ENCODE results near the gene CARD11.

DNA sequence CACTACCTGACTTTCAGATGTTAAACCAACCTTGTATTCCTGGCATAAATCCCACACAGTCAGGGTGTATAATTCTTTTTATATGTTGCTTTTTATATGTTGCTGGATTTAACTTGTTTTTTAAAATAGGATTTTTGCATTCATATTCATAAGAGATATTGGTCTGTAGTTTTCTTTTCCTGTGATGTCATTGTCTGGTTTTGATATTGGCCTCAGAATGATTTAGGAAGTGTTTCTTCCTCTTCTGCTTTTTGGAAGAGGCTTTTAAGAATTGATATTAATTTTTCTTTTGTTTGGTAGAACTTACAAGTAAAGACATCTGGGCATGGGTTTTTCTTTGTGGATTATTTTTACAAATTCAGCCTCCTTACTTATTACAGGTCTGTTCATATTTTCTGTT, 93.1 kb downstream of the CARD11 start:
- no peak for TF ChIP-seq CTCF (IDR thresholded peaks at IDR 0.05)
- no peak for TF ChIP-seq REST (IDR thresholded peaks at IDR 0.05; ENCODE audit: insufficient read depth in 1 of 2, low read depth in 2 of 2, low read length in 1 of 2)
- no peak for TF ChIP-seq TCF7L2 (IDR thresholded peaks at IDR 0.05; ENCODE audit: low read depth, low read length)
